B cell (primary cell): Measurements from ENCODE around the gene ZDHHC11.

Experiments used
- EZH2 ChIP-seq: IDR thresholded peaks from 2 replicates; pipeline ENCODE4 v1.6.1; 2012; ENCODE audit warnings: borderline replicate concordance, low read depth, mild to moderate bottlenecking, moderate library complexity, low read length; ENCODE audit not compliant: insufficient read depth, poor library complexity, severe bottlenecking
- TF ChIP-seq, protein P1 (sequence below): fragments of 200-600 bp; IDR thresholded peaks from one replicate; pipeline ENCODE4 v1.8.0; 2022; ENCODE audit warnings: antibody characterized with exemption, mild to moderate bottlenecking

DNA sequence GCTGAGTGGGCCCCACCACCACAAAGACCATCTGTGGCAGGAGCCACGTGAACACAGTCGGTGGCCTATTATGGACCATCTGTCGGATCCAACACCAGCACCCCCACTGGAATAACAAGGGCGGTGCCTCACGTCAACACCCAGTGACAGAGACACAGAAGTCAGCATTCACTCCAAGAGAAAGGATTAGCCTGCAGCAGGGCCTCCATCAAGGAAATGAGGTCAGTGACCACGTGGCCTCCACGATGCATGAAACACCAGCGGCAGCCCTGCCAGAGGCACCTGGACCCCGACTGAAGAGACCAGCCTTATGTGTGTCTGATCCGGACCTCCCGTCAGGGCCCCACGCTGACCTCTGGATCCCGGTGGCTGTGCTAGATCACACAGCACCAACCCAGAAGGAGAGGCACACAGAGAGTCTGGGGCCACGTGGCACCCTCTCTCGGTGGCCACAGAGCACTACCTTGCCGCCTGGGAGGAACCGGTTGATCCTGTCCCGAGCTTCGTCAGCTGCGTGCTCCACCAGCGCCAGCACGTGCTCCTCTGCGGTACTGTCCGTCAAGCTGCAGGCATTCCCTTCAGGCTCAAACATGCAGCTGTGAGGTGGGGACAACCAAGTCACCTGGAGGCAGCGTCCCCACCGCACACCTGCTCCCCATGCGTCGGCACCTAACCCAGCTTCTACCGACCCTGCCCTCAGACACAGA, 32.8 kb upstream of the ZDHHC11 start:
- TF ChIP-seq, protein P1, sequence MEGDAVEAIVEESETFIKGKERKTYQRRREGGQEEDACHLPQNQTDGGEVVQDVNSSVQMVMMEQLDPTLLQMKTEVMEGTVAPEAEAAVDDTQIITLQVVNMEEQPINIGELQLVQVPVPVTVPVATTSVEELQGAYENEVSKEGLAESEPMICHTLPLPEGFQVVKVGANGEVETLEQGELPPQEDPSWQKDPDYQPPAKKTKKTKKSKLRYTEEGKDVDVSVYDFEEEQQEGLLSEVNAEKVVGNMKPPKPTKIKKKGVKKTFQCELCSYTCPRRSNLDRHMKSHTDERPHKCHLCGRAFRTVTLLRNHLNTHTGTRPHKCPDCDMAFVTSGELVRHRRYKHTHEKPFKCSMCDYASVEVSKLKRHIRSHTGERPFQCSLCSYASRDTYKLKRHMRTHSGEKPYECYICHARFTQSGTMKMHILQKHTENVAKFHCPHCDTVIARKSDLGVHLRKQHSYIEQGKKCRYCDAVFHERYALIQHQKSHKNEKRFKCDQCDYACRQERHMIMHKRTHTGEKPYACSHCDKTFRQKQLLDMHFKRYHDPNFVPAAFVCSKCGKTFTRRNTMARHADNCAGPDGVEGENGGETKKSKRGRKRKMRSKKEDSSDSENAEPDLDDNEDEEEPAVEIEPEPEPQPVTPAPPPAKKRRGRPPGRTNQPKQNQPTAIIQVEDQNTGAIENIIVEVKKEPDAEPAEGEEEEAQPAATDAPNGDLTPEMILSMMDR, result no peak
- no peak for TF ChIP-seq EZH2
